ENCODE measurements around the gene PRELID3B.

DNA sequence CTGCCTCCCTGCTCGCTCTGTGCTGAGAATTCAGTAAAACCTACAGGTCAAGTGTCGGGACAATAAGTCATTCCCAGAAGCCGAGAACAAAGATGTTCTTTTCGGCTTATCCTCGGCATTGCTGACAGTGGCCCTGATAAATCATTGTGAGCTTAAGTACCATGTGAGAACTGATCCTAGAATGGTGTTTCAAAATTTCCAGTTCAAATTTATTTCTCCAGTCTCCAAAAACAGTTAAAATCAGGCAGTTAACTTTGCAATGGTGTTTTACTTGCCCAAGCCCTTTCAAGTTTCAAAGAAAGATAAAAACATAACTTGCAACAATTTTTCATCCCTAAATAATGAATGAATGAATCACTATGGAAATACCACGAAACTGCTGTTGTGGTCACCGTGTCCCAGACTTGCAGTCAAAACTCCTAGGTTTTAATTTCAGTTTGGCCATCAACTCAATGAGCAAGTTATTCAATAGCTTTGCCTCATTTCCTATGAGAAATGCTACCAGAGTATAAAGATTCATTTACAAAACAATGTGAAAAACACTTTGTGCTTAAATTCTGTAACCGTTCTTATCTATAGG, 14.8 kb downstream of the PRELID3B start:
- TF ChIP-seq, protein P1, sequence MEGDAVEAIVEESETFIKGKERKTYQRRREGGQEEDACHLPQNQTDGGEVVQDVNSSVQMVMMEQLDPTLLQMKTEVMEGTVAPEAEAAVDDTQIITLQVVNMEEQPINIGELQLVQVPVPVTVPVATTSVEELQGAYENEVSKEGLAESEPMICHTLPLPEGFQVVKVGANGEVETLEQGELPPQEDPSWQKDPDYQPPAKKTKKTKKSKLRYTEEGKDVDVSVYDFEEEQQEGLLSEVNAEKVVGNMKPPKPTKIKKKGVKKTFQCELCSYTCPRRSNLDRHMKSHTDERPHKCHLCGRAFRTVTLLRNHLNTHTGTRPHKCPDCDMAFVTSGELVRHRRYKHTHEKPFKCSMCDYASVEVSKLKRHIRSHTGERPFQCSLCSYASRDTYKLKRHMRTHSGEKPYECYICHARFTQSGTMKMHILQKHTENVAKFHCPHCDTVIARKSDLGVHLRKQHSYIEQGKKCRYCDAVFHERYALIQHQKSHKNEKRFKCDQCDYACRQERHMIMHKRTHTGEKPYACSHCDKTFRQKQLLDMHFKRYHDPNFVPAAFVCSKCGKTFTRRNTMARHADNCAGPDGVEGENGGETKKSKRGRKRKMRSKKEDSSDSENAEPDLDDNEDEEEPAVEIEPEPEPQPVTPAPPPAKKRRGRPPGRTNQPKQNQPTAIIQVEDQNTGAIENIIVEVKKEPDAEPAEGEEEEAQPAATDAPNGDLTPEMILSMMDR (IDR thresholded peaks at IDR 0.05): no peak
- no peak for TF ChIP-seq POLR2A (IDR thresholded peaks at IDR 0.05)
